ENCODE results near the gene FABP3.
A peak's percentile ranks its signal among the peaks of the same experiment; 100 is the strongest.

FABP3 gene

DNA sequence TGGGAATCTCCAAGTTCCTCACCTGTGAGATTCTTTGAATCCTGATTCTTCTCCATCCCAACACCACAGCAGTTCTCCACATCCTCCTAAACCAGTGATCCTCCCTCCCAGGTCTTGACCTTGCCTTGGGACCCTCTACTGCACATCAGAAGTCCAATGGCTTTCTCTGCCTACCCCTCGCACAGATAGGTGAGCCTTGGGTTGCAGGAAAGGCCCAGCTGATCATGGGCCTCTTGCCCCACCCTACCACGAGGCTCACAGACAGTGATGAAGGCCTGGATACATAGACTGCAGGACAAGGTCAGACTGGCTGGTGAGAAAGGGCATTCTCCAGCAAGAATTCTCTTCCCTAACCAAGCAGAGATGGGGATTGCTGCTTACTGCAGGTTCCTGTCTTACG lies 825 bp downstream of the FABP3 start:
- no peak for DNase-seq (ENCODE audit: low spot score)

GRCh38 chr1:31371121-31371959 lies 1.5 kb downstream of the FABP3 start:
- no peak for DNase-seq (ENCODE audit: low spot score)

DNA sequence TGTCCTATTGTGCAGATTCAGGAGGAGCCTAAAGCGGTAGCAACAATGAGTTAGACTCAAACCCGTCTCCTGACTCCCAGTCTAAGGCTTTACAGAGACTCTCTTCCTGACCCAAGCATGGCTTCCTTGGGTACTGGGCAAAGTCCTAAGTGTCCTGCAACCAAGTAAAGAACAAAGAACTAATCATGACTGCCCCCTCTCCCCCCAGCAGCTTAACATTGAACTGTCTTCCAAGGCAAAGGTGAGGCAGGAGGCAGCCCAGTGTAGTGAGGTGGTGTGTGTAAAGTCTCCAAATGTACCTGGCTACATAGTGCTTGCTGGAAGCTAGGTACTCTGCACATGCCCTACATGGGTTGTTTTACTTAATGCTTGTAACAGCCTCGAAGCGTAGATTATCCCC lies 2.3 kb downstream of the FABP3 start:
- DNase-seq (ENCODE audit: low spot score) = no peak

GRCh38 chr1:31370021-31370420 lies 2.9 kb downstream of the FABP3 start:
- DNase-seq (ENCODE audit: low spot score) = no peak

DNA sequence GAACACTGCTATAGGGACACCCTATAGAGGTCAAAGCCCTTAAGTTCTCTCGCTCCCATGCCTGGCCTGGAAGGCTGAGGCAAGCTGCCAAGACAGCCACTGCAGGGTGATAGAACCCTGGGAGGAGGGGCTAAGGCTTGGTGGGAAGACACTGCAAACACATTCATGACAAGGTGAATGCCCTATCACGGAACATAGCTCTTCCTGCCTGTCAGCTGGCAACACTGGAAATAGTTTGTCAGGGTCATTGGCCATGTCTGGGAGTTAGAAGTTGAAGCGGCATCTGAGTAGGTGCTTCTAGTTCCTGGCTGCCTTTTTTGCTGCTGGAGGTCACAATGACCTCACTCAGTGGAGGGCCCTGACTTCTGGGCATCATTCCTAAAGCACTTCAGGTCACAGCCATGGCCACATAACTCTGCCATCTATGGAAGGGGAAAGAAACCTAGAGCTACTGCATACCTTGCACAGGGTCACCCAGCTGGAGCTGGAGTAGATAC lies 4.2 kb downstream of the FABP3 start:
- DNase-seq (ENCODE audit: low spot score) = no peak

DNA sequence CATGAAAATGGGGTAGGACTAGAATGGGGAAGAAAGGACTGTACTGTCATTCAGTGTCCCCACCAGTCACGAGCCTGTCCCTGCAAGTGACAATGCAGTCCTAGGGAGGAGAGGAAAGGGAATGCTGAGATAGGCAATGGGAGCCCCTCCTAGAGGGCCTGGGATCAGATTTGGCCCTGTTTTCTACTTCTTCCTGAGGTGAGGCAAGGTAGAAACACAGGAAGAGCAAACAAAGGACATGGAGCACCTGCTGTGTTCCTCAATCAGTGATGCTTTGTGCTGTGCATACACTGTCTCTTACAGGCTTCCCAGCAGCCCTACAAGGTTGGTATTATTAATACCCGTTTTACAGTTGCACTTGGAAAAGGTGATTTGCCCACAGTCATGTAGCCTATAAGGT lies 6.1 kb downstream of the FABP3 start:
- no peak for DNase-seq (ENCODE audit: low spot score)

DNA sequence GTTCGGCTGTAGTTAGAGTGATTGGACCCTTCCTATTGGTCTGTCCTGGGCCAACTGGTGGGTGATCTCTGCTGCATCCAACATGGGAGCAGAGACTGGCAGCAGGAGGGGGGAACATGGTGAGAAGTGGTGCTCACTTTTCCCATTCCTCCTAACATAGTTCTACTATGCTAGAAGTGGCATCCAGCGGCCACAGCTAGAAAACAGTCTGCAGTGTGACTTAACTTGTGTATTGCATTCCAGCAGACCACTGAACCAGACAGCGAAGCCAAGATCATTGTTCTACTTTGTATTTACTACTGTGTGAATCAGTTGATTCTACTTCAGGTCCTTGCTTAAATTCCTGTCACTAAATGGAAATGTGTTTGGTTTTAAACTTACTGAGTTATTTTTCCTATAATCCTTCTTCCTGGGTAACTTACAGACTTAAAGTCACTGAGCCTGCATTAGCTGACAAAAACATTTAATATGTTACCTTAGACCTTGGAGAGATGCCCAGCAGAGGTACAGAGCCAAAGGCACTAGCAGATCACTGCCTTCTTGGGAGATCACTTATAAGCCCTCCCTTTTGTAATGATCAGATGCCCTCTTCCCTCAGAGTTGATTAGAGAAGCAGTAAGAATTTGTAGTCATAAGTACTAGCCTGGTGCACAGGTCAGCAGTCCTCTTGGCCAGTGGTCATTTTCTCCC lies 8.2 kb downstream of the FABP3 start:
- no peak for DNase-seq (ENCODE audit: low spot score)

GRCh38 chr1:31362032-31362431 lies 10.8 kb downstream of the FABP3 start:
- no peak for DNase-seq (ENCODE audit: low spot score)

GRCh38 chr1:31361607-31362006 lies 11.3 kb downstream of the FABP3 start:
- DNase-seq (ENCODE audit: low spot score) = no peak

- no peak for DNase-seq (ENCODE audit: low spot score)
These were observed 16.4 kb downstream of the FABP3 start for GRCh38 chr1:31356427-31356826.

- DNase-seq (ENCODE audit: low spot score) = no peak
These were observed 18.6 kb downstream of the FABP3 start for GRCh38 chr1:31354283-31354682.

GRCh38 chr1:31348449-31348848 lies 24.4 kb downstream of the FABP3 start:
- DNase-seq (ENCODE audit: low spot score) = no peak

- DNase-seq (ENCODE audit: low spot score) = no peak
These were observed 26.1 kb downstream of the FABP3 start for GRCh38 chr1:31346785-31347184.

- DNase-seq (ENCODE audit: low spot score) = no peak
These were observed 27.2 kb downstream of the FABP3 start for GRCh38 chr1:31345635-31346034.

GRCh38 chr1:31344503-31344902 lies 28.4 kb downstream of the FABP3 start:
- DNase-seq (ENCODE audit: low spot score) = no peak

GRCh38 chr1:31336687-31337467 lies 36.0 kb downstream of the FABP3 start:
- no peak for DNase-seq (ENCODE audit: low spot score)

DNA sequence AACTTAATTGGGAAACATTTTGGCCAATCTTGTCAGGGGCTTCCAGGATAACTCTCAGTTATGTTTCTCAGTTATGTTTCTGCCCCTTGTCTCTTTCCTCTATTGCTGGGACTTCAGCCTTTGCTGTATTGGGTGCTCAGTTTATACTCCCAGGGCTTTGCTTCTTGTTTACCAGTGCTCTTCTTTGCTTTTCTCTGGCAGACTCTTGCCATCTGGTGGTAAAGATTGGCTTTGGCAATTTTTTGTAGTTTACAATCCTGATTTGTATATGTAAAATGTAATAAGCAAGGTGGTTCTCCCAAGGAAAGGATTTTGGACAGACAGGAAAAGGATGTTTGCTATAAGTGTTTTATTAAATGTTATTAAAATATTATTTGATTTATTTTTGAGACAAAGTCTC lies 37.9 kb downstream of the FABP3 start:
- DNase-seq (ENCODE audit: low spot score) = peak; percentile 40

- DNase-seq (ENCODE audit: low spot score) = no peak
These were observed 45.5 kb downstream of the FABP3 start for GRCh38 chr1:31327381-31327780.

DNA sequence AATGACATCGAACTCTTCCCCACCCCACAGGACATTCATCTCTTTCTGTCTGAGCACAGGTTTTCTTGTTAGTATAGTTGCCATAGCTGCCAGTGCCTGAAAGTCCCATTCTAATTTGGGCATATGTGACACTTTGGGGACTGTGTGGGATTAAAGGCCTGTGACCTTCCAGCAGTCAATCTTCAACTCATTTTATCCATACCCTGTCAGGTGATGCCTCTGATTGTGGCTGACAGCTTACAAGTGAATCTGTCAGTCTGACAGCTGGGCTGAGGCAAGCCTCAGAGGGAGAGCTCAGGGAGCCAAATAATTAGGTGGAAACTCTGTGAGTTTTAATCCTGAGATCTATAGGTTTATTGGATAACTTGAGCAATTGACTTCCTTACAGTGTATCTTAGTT lies 46.4 kb downstream of the FABP3 start:
- no peak for DNase-seq (ENCODE audit: low spot score)

DNA sequence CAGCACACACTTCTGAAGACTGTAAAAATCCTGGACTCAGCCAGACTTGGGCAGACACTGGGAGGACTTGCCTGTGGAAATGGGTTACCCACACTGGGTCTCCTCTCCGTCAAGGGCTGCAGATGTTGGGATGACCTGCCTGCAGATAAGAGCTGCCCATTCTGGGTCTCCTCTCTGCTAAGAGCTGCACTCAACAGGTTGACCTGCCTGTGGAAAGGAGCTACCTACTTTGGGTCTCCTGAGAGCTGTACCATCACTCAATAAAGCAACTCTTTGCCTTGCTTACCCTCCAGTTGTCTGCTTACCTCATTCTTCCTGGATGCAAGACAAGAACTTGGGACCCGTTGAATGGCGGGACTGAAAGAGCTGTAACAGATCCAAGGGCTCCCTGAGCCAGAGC lies 47.9 kb downstream of the FABP3 start:
- DNase-seq (ENCODE audit: low spot score) = no peak

GRCh38 chr1:31324093-31324492 lies 48.8 kb downstream of the FABP3 start:
- no peak for DNase-seq (ENCODE audit: low spot score)

DNA sequence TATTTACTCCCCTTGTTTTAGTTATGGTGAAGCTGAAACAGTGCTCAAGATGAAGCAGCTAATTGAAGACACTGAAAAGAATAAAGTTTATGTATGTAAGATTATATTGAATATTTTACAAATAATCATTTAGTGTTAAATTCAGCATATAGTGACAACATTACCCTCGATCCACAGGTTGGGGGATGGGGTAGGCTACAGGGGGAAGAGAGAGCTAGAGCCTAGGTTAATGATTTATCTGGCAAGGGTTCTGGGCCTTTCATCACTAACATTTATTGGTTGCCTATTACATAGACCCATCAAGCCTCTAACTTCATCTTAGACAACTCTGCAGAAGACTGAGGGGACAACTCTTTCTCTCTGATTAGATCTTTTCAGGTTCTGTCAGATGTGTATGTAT lies 54.7 kb downstream of the FABP3 start:
- no peak for DNase-seq (ENCODE audit: low spot score)

DNA sequence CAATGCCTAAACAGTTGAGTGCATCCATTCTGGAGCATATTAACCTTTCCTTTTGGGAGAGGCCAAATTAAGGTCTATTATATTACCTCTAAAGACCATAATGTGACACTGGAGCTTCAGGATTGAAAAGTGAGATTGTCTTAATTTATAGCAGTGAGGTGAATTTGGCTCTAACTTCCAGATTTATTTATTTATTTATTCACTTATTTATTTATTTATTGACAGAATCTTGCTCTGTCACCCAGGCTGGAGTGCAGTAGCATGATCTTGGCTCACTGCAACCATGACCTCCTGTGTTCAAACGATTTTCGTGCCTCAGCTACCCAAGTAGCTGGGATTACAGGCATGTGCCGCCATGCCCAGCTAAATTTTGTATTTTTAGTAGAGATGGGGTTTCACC lies 57.0 kb downstream of the FABP3 start:
- DNase-seq (ENCODE audit: low spot score) = no peak

All from hepatic stellate cell (primary cell).